Suprapubic skin (tissue), 4 donors: ENCODE data around the gene CACNA2D1.

Experiments used
- CTCF ChIP-seq, 2 donors: fragments of 200-600 bp in 1 of 2; fragments of 450-650 bp in 1 of 2; sonication (generic) in 1 of 2; IDR thresholded peaks; one replicate each; pipeline ENCODE4 v1.5.1; 2016 to 2019; ENCODE audit warnings: antibody characterized with exemption in 2 of 2, mild to moderate bottlenecking in 1 of 2, moderate library complexity in 1 of 2
- POLR2A ChIP-seq, 2 donors: fragments of 450-650 bp; IDR thresholded peaks; one replicate each; pipeline ENCODE4 v1.6.1; 2017; ENCODE audit warnings: antibody characterized with exemption in 2 of 2, mild to moderate bottlenecking in 2 of 2, moderate library complexity in 2 of 2
- POLR2AphosphoS5 ChIP-seq, 3 donors: sonication (generic); formaldehyde crosslinking; IDR thresholded peaks; one replicate each; pipeline ENCODE4 v1.6.1; 2017; ENCODE audit warnings: antibody characterized with exemption in 3 of 3

- TF ChIP-seq CTCF (IDR thresholded peaks at IDR 0.05): no peak
- no peak for TF ChIP-seq POLR2A (IDR thresholded peaks at IDR 0.05)
- TF ChIP-seq POLR2AphosphoS5 (IDR thresholded peaks at IDR 0.05): no peak
Observed at GRCh38 chr7:82158327-82158726, 285.2 kb downstream of the CACNA2D1 start.
